Coronary artery (tissue), 2 donors: ENCODE measurements around the gene GPR87.
A peak's percentile ranks its signal among the peaks of the same experiment; 100 is the strongest.

Source experiments
- DNase-seq: peaks from one replicate; pipeline ENCODE4 v3.0.0-alpha.2; 2017; ENCODE audit warnings: low spot score
- H3K27ac ChIP-seq, 2 donors: fragments of 200-600 bp; sonication (generic); one replicate each; pipeline ENCODE4 v1.5.1; 2016 to 2019
- H3K4me3 ChIP-seq: fragments of 200-600 bp; sonication (generic); 2 replicates; pipeline ENCODE4 v1.5.1; 2016; ENCODE audit warnings: mild to moderate bottlenecking, moderate library complexity
- TF ChIP-seq, protein P1 (sequence below): fragments of 200-600 bp; sonication (generic); IDR thresholded peaks from one replicate; pipeline ENCODE4 v1.5.1; 2019; ENCODE audit warnings: antibody characterized with exemption

The GPR87 gene

DNA sequence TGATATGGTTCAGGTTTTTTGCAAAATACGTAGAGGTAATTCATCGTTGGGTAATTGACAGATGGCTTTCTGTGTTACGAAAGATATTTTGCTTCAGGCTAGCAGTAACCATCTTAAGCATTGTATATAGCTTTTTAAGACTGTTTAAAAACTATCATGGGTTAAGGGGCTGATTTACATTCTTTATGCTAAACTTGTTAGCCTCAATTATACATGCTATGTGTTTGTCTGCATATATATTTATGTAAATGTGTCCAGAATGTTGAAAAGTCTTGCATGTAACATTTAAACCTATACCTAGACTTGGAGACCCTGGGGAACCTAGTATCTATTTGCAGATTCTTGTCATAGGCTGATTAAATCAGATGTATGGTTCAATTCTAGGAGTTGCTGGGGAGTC, 27.2 kb downstream of the GPR87 start:
- no peak overlapping the region for H3K4me3 ChIP-seq
- no peak for DNase-seq
- no peak overlapping the region for H3K27ac ChIP-seq
- TF ChIP-seq, protein P1, sequence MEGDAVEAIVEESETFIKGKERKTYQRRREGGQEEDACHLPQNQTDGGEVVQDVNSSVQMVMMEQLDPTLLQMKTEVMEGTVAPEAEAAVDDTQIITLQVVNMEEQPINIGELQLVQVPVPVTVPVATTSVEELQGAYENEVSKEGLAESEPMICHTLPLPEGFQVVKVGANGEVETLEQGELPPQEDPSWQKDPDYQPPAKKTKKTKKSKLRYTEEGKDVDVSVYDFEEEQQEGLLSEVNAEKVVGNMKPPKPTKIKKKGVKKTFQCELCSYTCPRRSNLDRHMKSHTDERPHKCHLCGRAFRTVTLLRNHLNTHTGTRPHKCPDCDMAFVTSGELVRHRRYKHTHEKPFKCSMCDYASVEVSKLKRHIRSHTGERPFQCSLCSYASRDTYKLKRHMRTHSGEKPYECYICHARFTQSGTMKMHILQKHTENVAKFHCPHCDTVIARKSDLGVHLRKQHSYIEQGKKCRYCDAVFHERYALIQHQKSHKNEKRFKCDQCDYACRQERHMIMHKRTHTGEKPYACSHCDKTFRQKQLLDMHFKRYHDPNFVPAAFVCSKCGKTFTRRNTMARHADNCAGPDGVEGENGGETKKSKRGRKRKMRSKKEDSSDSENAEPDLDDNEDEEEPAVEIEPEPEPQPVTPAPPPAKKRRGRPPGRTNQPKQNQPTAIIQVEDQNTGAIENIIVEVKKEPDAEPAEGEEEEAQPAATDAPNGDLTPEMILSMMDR, result no peak

DNA sequence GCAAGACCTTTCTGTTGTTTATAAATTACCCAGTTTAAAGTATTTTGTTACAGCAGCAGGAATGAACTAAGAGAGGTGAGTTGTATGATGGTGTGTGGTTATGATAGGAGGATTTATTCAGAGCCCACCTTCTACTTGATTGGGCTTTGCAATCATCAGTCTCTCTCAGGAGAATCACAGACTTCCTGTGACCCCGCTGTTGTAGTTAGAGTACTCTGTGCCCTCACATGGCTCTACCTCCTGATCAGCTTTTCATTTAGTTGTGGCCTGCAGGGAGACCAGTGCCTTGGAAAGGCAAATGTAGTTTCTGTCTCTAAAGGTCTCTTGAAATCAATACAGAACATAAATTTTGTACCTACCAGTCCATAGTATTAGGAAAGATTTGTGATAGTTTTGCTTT, 30.7 kb downstream of the GPR87 start:
- no peak overlapping the region for H3K4me3 ChIP-seq
- TF ChIP-seq, protein P1, result no peak
- no peak for DNase-seq
- H3K27ac ChIP-seq, result no peak overlapping the region

DNA sequence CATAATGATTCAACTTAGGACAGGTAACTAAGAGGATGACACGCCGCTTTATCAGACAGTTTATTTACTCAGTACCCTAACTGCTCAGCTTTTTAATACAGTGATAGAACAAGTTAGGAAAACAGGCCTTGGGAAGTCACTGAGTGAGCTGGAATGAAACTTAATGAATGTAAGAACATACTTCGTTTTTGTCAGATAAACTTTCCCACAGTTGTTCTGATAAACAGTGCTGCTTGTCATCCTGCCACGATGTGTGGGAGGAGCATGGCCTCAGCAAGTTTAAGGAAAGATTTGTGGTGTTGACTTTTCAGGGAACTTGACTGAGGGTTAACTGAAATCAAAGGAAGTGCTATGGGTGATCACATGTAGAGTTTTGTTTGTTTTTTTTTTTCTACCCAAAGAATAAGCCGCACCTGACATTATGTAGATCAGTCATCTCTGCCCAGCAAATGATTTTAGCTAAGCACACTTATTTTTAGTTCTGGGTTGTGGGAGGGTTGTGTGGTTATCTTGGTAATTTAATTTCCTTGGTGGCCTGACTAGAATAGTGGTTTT, 32.6 kb downstream of the GPR87 start:
- no peak overlapping the region for H3K27ac ChIP-seq

DNA sequence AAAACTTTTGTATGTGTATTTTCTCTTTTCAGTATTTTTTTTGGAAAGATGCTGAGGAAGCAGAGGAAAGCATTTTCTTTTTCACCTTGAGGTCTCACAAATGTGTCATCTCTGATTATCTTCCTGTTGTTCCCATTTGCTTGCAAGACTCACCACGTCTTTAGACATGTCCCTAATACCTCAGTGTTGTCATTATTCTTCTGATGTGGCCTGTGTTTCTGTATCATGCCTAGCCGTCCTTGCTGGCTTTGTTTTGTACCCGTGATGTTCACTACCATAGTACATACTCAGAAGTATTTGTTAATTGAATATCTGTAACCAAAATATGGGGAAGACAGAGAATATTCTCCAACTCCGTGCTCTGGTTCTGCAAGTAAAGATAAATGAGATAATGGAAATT, 33.2 kb downstream of the GPR87 start:
- TF ChIP-seq, protein P1, result no peak
- Histone ChIP-seq H3K27ac (no peak overlapping the region), H3K4me3 (no peak overlapping the region)
- no peak for DNase-seq

More for the DNA sequence above, 32.6 kb downstream of the GPR87 start:
- no peak overlapping the region for H3K4me3 ChIP-seq
- DNase-seq, result no peak
- TF ChIP-seq, protein P1, result no peak

DNA sequence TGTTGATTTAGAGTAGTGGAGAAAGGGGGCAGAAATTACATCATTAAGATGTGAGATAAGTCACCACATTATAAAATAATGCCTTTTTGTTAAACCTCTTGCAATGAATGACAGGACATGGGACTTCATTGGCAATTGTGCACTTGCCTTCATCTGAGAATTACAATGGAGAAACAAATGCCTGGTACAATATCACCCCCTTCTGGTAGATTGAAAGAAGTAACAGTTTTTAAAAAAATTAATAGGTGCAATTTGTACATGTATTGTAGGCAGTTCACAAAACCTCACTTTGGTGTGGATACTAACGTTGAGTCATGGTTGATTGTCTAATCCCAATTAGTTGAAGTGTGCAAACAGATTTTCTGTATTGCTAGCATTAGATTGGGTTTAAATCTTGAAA, 33.7 kb downstream of the GPR87 start:
- Histone ChIP-seq H3K27ac (no peak overlapping the region), H3K4me3 (no peak overlapping the region)
- DNase-seq, result no peak
- TF ChIP-seq, protein P1, result peak; percentile 53

DNA sequence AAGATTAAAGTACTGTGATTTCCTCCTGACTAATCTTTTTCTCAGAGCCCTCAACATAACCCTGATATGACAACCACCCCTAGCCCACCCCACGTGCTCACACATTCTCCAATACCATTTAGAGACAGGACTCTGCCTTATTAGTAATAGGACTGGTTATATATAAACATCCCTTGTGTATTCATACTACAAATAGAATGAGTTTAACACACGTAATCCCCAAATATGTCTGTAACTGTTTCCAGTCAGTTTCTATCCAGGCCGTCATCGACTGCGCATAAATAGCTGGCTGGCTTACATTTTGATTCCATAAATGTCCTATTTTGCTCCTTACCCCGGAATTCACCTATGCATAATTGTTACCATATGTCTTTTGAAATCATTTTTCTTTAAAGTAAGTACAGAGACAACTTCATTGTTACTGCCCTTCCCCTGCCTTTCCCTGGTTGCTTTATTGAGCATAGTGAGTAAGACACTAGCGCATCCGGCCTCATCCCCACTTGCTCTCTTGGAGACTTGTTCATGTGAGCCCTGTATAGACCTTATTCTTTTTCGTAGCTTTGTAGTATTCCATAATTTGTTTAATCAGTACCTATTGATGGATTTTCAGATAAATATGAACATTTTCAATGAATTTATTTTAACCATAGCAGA, 34.8 kb downstream of the GPR87 start:
- H3K4me3 ChIP-seq, result no peak overlapping the region
- no peak overlapping the region for H3K27ac ChIP-seq
- TF ChIP-seq, protein P1, result no peak
- DNase-seq, result no peak

DNA sequence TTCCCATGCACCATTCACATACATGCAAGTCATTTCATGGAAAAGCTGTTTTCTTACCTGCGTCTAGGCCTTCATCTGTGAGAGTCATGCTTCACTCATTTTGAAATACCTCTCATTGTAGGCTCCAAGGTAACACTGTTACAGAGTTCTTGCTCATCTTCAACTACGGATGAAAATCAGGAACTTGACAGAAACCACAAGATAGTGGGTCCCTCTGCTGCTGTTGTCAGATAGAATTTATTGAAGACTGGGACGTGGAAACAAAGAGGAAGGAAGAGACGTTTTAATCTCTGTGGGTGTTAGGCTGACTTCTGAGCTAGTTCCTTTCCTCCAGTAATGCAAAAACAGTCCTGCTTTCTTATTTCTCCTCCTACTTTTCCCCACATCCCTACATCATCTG, 38.4 kb downstream of the GPR87 start, which contains the start of gene P2RY14:
Gene P2RY14, minus strand, starts transcription at position 313 of the 400 bp plus-strand sequence. CDS start 64,226 bp downstream, outside the sequence.
- DNase-seq, result no peak
- Histone ChIP-seq H3K27ac (peak within 1 kb of the TSS in 1 of 2 donors; percentile 36), H3K4me3 (peak within 1 kb of the TSS; percentile 23)
- TF ChIP-seq, protein P1, result no peak
